HG02938 (cell line): ENCODE measurements around the gene AGAP3.

Experiments
- ATAC-seq: cut with Tn5 transposase; IDR thresholded peaks from one replicate; pipeline ENCODE4 v1.9.1; 2021; ENCODE audit warnings: mild to moderate bottlenecking, moderate library complexity; ENCODE audit not compliant: unreplicated experiment

The AGAP3 gene

GRCh38 chr7:151179287-151179860 lies 93.1 kb downstream of the AGAP3 start:
- ATAC-seq = no peak

- no peak for ATAC-seq
Observed at GRCh38 chr7:151179946-151180345, 93.7 kb downstream of the AGAP3 start.

GRCh38 chr7:151181011-151181431 lies 94.7 kb downstream of the AGAP3 start:
- ATAC-seq = no peak

GRCh38 chr7:151185762-151186639 lies 99.7 kb downstream of the AGAP3 start:
- ATAC-seq = no peak

GRCh38 chr7:151186640-151187408 lies 100.5 kb downstream of the AGAP3 start, which contains the start of gene ASB10:
Gene ASB10, minus strand, starts transcription at chr7:151187250. Its CDS starts 120 bp downstream, at chr7:151187130.
- no peak for ATAC-seq

GRCh38 chr7:151187409-151188251 lies 101.4 kb downstream of the AGAP3 start:
- ATAC-seq = no peak

- no peak for ATAC-seq
Observed at GRCh38 chr7:151188252-151188542, 101.9 kb downstream of the AGAP3 start.

GRCh38 chr7:151189038-151189437 lies 102.8 kb downstream of the AGAP3 start:
- no peak for ATAC-seq

- ATAC-seq = no peak
Observed at GRCh38 chr7:151191544-151191943, 105.3 kb downstream of the AGAP3 start.

GRCh38 chr7:151192002-151192539 lies 105.8 kb downstream of the AGAP3 start:
- ATAC-seq = no peak

GRCh38 chr7:151193203-151193978 lies 107.1 kb downstream of the AGAP3 start:
- ATAC-seq = no peak
